ENCODE results near the gene OGDH. TPM values are rescaled to one million over a fixed set of nuclear protein-coding genes. Genes with fewer than 3 reads are reported as not detected.
A peak's percentile ranks its signal among the peaks of the same experiment; 100 is the strongest.

The OGDH gene
- total and polyA plus RNA-seq, 4 donors, result 39.0 to 142 (median 59.9) TPM

- Histone ChIP-seq H3K9ac (ENCODE audit: insufficient read depth in 1 of 2, low read length in 2 of 2) (no peak overlapping the region), H3K36me3 (ENCODE audit: control insufficient read depth in 4 of 4, insufficient read depth in 4 of 4, low read length in 4 of 4) (peaks cover 27 to 52% (median 39%) of the 10 kb centered on the region in 4 donors), H3K27me3 (ENCODE audit: control insufficient read depth in 3 of 3, insufficient read depth in 3 of 3, low read length in 2 of 3) (no peaks in the 10 kb centered on the region), H3K4me3 (no peak overlapping the region), H3K27ac (ENCODE audit: low read depth in 1 of 2, low read length in 1 of 2) (peak overlapping the region in 1 of 2 donors; percentile 77), H3K4me1 (ENCODE audit: control insufficient read depth in 5 of 5, insufficient read depth in 5 of 5, low read length in 5 of 5) (no peaks in the 10 kb centered on the region), H3K9me3 (ENCODE audit: control insufficient read depth in 4 of 4, insufficient read depth in 3 of 4, low read length in 3 of 4) (no peaks in the 10 kb centered on the region)
- no peak for TF ChIP-seq CTCF (IDR thresholded peaks at IDR 0.05; ENCODE audit: control extremely low read depth, extremely low read depth)
- WGBS, 2 donors, result 88 to 100% methylated on average over 2 of the region's 2 CpGs
- ATAC-seq (ENCODE audit: insufficient read depth, low FRiP score), result no peak
- DNase-seq, result no peak
Observed at GRCh38 chr7:44694766-44695165, 88.3 kb downstream of the OGDH start.

GRCh38 chr7:44695756-44696155 lies 89.3 kb downstream of the OGDH start:
- no peak overlapping the region for H3K9ac ChIP-seq (ENCODE audit: insufficient read depth in 1 of 2, low read length in 2 of 2)
- H3K4me1 ChIP-seq (ENCODE audit: control insufficient read depth in 5 of 5, insufficient read depth in 5 of 5, low read length in 5 of 5), result no peaks in the 10 kb centered on the region
- TF ChIP-seq CTCF (IDR thresholded peaks at IDR 0.05; ENCODE audit: control extremely low read depth, extremely low read depth), result no peak
- ATAC-seq (ENCODE audit: insufficient read depth, low FRiP score) (no peak), DNase-seq (no peak)
- peak overlapping the region in 1 of 2 donors; percentile 17 for H3K27ac ChIP-seq (ENCODE audit: low read depth in 1 of 2, low read length in 1 of 2)
- no peaks in the 10 kb centered on the region for H3K27me3 ChIP-seq (ENCODE audit: control insufficient read depth in 3 of 3, insufficient read depth in 3 of 3, low read length in 2 of 3)
- WGBS, 2 donors, result 90 to 94% methylated on average over 5 of the region's 5 CpGs
- H3K4me3 ChIP-seq, result no peak overlapping the region
- H3K36me3 ChIP-seq (ENCODE audit: control insufficient read depth in 4 of 4, insufficient read depth in 4 of 4, low read length in 4 of 4), result peaks cover 30 to 57% (median 39%) of the 10 kb centered on the region in 4 donors
- H3K9me3 ChIP-seq (ENCODE audit: control insufficient read depth in 4 of 4, insufficient read depth in 3 of 4, low read length in 3 of 4), result no peaks in the 10 kb centered on the region

GRCh38 chr7:44696728-44697127 lies 90.3 kb downstream of the OGDH start:
- Histone ChIP-seq H3K4me3 (no peak overlapping the region), H3K36me3 (ENCODE audit: control insufficient read depth in 4 of 4, insufficient read depth in 4 of 4, low read length in 4 of 4) (peaks cover 31 to 65% (median 43%) of the 10 kb centered on the region in 4 donors), H3K27ac (ENCODE audit: low read depth in 1 of 2, low read length in 1 of 2) (no peak overlapping the region), H3K27me3 (ENCODE audit: control insufficient read depth in 3 of 3, insufficient read depth in 3 of 3, low read length in 2 of 3) (no peaks in the 10 kb centered on the region), H3K9me3 (ENCODE audit: control insufficient read depth in 4 of 4, insufficient read depth in 3 of 4, low read length in 3 of 4) (no peaks in the 10 kb centered on the region), H3K4me1 (ENCODE audit: control insufficient read depth in 5 of 5, insufficient read depth in 5 of 5, low read length in 5 of 5) (no peaks in the 10 kb centered on the region), H3K9ac (ENCODE audit: insufficient read depth in 1 of 2, low read length in 2 of 2) (no peak overlapping the region)
- WGBS, 2 donors, result 97 to 98% methylated on average over 15 of the region's 15 CpGs
- no peak for TF ChIP-seq CTCF (IDR thresholded peaks at IDR 0.05; ENCODE audit: control extremely low read depth, extremely low read depth)
- ATAC-seq (ENCODE audit: insufficient read depth, low FRiP score), result no peak
- no peak for DNase-seq
